ENCODE measurements around the gene BTBD8.

Gene BTBD8

DNA sequence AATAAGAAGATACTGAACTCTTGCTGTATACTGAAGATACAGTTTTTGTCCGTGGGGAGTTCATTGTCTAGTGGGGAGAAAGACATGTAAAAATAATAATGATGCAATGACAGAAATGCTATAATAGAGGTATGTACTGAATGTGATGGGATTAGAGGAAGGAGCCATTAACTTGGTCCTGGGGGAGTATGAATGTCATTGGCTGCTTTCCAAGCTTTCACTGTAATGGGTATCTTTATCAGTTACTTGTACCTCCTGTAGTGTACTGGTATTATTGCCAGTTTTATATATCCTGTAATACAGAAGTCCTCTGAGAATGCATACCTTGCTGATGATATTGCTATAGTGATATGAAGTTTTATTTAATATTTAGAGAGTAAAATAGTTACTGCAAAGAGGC is 7.4 kb downstream of the BTBD8 start:
- in situ Hi-C loops (cut with HindIII; ENCODE audit: low sequenced_read_pairs): no loop called here
- DNase-seq (ENCODE audit: low read depth): no peak
- TF ChIP-seq, protein P1, sequence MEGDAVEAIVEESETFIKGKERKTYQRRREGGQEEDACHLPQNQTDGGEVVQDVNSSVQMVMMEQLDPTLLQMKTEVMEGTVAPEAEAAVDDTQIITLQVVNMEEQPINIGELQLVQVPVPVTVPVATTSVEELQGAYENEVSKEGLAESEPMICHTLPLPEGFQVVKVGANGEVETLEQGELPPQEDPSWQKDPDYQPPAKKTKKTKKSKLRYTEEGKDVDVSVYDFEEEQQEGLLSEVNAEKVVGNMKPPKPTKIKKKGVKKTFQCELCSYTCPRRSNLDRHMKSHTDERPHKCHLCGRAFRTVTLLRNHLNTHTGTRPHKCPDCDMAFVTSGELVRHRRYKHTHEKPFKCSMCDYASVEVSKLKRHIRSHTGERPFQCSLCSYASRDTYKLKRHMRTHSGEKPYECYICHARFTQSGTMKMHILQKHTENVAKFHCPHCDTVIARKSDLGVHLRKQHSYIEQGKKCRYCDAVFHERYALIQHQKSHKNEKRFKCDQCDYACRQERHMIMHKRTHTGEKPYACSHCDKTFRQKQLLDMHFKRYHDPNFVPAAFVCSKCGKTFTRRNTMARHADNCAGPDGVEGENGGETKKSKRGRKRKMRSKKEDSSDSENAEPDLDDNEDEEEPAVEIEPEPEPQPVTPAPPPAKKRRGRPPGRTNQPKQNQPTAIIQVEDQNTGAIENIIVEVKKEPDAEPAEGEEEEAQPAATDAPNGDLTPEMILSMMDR (IDR thresholded peaks at IDR 0.05; ENCODE audit: low read depth, low read length, missing control alignments): no peak
- no peak overlapping the region for H3K4me3 ChIP-seq (ENCODE audit: low read depth, low read length)

DNA sequence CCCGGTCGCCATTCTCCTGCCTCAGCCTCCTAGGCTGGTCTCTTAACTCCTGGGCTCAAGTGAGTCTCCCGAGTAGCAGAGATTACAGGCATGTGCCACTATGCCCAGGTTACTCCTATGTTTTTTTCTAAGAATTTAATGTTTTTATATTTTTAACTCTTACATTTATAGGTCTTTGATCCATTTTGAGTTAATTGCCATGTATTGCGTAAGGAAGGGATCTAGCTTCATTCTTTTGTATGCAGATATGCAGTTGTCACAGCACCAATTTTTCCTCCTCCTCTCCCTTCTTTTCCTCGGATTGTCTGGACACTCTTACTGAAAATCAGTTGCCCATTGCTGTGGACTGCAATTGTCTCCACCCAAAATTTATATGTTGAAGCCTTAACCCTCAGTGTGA is 11.5 kb downstream of the BTBD8 start:
- in situ Hi-C loops (cut with HindIII; ENCODE audit: low sequenced_read_pairs): loop anchor here (5.0 kb wide), 1 partner anchor 99 kb away; no protein-coding TSS in a partner anchor
- TF ChIP-seq, protein P1 (IDR thresholded peaks at IDR 0.05; ENCODE audit: low read depth, low read length, missing control alignments): no peak

DNA sequence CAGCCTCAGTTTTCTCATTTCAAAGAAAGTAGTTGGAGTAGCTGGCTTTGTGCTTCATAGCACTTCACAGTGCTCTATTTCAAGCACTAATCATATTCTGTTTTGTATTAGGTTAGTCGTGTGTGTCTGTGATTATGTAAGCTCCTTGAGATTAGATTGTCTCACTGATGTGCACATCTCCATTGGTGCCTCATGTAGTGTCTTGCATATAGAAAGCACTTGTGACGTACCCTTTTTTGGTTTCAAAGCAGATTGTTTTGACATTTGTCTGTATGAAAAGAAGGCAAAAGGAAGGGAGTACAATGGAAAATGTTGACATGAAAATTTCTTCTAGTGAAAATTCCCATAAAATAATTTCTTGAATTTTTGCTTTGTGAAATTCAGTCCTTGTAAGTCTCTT is 13.9 kb downstream of the BTBD8 start:
- no peak overlapping the region for H3K4me3 ChIP-seq (ENCODE audit: low read depth, low read length)
- in situ Hi-C loops (cut with HindIII; ENCODE audit: low sequenced_read_pairs): loop anchor here (5.0 kb wide), 1 partner anchor 102 kb away; no protein-coding TSS in a partner anchor
- TF ChIP-seq, protein P1 (IDR thresholded peaks at IDR 0.05; ENCODE audit: low read depth, low read length, missing control alignments): no peak
- DNase-seq (ENCODE audit: low read depth): no peak

More for the DNA sequence above, 11.5 kb downstream of the BTBD8 start:
- DNase-seq (ENCODE audit: low read depth): no peak
- no peak overlapping the region for H3K4me3 ChIP-seq (ENCODE audit: low read depth, low read length)

DNA sequence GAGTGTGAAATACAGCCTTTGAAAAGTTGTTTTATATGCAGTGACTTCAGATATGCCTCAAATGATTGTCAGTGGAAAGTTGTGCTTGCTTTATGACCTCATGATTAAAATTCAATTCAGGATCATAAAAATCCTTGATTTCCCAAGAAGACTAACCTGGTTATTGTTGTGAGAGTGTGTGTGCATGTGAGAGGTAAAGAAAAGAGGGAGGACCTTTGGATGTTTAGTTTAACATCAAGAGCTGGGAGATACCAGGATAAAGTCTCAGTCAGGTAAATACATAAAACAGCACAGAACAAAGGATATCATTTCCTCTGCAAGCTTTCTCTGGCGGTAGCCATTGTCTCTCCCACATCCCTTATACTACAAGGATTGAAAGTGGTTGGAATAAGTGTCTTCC is 14.4 kb downstream of the BTBD8 start:
- no peak for DNase-seq (ENCODE audit: low read depth)
- no peak overlapping the region for H3K4me3 ChIP-seq (ENCODE audit: low read depth, low read length)
- in situ Hi-C loops (cut with HindIII; ENCODE audit: low sequenced_read_pairs): loop anchor here (5.0 kb wide), 1 partner anchor 102 kb away; no protein-coding TSS in a partner anchor
- TF ChIP-seq, protein P1 (IDR thresholded peaks at IDR 0.05; ENCODE audit: low read depth, low read length, missing control alignments): no peak

DNA sequence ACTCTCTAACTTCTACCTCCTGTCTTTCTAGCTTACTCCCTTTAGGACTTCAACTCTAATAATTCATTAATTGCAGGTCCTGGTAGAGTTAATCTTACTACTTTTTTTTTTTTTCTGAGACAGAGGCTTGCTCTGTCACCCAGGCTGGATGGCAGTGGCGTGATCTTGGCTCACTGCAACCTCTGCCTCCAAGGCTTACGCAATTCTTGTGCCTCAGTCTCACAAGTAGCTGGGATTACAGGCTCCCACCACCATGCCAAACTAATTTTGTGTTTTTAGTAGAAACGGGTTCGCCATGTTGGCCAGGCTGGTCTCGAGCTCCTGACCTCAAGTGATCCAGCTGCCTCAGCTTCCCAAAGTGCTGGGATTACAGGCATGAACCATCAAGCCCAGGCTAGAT is 15.7 kb downstream of the BTBD8 start:
- in situ Hi-C loops (cut with HindIII; ENCODE audit: low sequenced_read_pairs): no loop called here
- no peak for DNase-seq (ENCODE audit: low read depth)
- no peak overlapping the region for H3K4me3 ChIP-seq (ENCODE audit: low read depth, low read length)
- TF ChIP-seq, protein P1 (IDR thresholded peaks at IDR 0.05; ENCODE audit: low read depth, low read length, missing control alignments): no peak

DNA sequence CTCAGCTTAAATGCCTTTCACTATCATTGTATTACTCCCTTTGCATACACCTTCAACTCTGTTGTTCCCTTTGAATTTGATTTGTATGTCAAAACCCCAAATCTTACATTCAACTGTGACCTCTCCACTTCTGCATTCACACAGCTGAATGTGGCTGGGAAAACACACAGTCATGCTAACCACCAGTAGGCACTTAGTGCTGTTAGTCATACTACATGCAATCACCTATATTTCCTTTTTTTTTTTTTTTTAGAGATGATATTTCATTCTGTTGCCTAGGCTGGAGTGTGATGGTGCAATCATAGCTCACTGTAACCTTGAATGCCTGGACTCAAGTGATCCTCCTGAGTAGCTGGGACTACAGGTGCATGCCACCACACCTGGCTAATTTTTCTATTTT is 16.2 kb downstream of the BTBD8 start:
- no peak for DNase-seq (ENCODE audit: low read depth)
- H3K4me3 ChIP-seq (ENCODE audit: low read depth, low read length): no peak overlapping the region
- in situ Hi-C loops (cut with HindIII; ENCODE audit: low sequenced_read_pairs): no loop called here

More for the DNA sequence above, 16.2 kb downstream of the BTBD8 start:
- TF ChIP-seq, protein P1 (IDR thresholded peaks at IDR 0.05; ENCODE audit: low read depth, low read length, missing control alignments): no peak

All from astrocyte of the cerebellum (primary cell).